GM19043 (cell line): ENCODE results near the gene ZNF436.
"Not testable (repeated sequence)": the region's sequence is repeated elsewhere in the genome, so short reads cannot be mapped to it uniquely, and the experiment has no call there.

Source experiments
- ATAC-seq: cut with Tn5 transposase; IDR thresholded peaks from one replicate; pipeline ENCODE4 v1.9.1; 2021; ENCODE audit warnings: low read depth; ENCODE audit not compliant: unreplicated experiment

ZNF436 gene

DNA sequence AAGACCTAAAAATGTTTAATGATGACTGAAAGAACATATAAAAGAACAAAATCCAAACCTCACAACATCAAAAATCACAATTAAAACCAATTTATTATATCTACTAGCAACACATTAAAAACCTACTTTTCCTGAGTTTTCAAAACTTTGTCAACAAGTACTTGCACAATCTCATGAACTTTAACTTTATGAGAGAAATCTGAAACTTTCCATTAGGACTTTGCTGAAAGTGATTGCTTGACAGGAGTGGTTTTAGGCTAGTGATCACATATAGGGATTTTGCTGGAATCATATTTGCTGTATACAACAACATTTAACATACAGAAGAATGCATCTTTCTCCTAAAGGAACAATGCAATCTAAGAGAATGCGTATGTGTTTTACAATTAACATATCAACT lies 38.8 kb downstream of the ZNF436 start:
- no peak for ATAC-seq

DNA sequence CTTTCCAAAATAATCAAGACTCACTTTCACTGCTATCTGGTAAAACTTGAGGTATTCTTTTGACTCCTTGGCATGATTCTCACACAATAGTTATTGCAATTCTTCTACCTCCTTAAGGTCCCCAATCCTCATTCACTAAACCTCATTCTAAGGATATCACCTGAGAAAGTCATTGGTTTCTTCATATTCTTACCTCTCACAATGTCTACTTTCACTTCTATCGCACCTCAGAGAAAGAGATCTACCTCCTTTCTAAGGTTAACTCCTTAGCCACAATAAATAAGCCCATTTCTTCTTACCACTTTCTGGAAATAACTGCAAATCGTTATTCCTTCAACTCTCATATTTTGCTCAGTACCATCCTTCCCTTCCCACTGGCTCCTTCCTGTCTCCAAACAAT lies 44.2 kb downstream of the ZNF436 start:
- no peak for ATAC-seq

DNA sequence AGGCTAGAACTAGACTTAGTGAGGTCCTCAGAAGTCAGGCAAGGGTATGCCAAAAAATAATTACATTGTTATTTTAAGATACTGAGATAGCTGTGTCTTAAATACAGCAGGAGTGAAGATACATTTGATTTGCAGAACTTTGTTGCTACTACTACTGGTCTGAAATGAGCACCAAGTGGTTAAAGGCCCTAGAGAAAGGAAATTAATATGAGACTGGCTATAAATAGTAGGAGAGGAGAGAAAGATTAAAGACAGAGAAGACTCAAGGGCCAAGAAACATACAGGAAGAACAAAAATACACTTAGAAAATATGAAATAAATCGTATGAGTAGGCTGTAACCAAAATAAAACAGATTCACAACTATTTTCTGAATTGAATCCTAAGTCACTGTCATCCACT lies 46.9 kb downstream of the ZNF436 start:
- no peak for ATAC-seq

DNA sequence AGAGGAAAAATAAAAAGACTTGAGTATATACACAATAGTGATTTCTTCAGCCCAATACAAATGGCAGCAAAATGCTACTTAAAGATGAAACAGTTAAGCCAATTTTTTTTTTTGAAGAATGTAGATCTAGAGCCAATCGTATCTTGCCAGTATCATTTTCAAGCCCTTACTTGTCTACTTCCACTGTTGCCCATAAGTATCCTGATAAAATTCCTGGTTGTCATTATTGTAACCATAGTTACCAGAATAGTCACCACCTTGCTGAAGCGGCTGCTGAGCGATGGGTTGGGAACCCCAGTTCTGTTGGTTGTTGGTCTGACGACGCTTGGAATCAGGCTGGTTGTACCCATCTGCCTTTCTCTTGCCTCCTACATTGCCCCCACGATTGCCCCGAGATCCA lies 59.4 kb downstream of the ZNF436 start:
- ATAC-seq = not testable (repeated sequence)
